Occipital lobe (tissue), 2 donors: ENCODE measurements around the gene COL4A3. TPM values are rescaled to one million over a fixed set of nuclear protein-coding genes. Genes with fewer than 3 reads are reported as not detected.

Experiments used
- DNase-seq: peaks from one replicate; lab custom pipeline; 2025; lab: John Stamatoyannopoulos, UW
- total RNA-seq: library from RNA; depleted of rRNA; stranded (reverse); fragments of >200 nt; gene quantifications from one replicate; pipeline ENCODE4 v1.2.3, GENCODE V29; 2014

COL4A3 gene
- total RNA-seq, 1 donor from 2014 or later, result 0.16 TPM

DNA sequence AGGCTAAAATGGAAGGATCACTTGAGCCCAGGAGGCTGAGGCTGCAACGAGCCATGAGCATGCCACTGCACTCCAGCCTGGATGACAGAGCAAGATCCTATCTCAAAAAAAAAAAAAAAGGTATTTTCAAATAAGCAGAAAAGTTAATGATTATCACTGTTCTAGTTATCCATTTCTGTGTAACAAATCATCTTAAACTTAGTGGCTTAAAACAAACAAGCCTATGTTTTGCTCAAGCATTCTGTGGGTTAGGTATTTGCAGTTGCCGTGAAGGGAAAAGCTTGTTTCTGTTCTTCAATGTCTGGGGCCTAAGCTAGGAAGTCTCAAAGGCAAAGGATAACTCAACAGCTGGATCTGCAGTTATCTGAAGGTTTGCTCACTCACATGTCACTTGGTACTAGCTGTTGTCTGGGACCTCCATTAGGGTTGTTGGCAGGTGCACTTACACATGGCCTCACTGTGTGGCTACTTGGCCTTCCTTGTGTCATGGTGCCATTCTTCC lies 174.7 kb downstream of the COL4A3 start:
- no peak for DNase-seq

DNA sequence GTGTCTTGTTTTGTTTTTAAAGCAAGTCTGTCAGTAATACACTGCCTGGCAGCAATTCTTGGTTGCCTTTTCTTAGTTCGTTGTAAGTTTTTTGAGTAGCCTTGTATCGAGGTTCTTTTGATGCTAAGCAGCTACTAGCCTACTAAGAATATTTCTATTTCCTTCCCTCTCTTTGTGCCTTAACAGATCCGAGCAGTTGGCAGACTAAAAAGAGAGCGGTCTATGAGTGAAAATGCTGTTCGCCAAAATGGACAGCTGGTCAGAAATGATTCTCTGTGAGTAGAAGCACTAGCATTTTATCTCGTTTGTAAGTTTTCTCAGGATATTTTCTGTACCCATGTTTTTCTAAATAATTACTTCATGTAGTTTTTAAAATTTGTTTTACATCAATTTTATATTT lies 175.7 kb downstream of the COL4A3 start:
- no peak for DNase-seq

DNA sequence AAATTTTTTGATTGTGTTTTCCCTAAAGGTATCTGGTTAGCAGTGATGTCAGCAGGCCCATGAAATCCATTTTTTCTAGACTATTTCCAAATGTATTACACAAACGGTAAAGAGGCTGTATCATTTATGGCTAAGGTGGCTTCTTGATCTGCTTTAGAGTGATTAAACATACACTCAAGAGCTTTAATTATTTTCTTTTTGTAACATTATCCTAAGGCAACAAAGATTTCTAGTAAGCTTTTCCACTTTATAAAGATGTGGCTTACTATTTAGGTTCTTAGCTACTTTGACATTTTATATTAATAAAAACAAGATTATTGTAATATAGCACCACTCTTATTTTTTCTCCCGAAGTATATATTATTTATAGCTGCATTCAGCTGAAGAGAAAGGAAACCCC lies 177.1 kb downstream of the COL4A3 start:
- DNase-seq, result no peak

DNA sequence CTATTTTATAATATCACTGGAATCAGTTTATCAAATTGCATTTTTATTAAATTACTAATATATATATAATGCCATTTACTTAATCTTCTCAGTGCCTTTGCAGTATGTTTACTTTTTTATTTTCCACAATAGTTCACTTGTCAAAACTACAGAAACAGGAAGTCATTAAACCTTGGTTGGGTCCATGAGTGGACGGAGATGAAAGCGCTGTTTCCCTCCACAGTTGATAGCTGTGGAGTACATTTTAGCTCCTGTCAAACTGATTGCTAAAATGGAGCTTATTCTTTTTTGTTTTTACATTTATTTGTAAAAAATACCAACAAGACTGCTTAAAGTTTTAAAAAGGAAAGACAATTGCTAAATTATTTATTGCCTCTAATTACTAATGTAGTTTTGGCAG lies 179.8 kb downstream of the COL4A3 start:
- no peak for DNase-seq

DNA sequence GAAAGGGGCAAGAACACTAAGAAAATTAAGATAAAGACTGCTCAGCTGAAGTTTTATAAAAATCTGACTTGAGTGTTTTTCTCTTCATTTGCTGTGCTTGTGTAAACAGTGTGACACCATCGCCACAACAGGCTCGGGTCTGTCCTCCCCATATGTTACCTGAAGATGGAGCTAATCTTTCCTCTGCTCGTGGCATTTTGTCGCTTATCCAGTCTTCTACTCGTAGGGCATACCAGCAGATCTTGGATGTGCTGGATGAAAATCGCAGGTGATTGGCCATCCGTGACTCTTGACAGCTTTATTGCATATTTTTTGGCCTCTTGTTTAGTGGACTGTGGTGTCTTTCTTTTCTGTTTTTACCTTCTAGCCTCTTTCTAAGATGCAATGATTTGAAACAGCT lies 182.7 kb downstream of the COL4A3 start:
- DNase-seq, result no peak

DNA sequence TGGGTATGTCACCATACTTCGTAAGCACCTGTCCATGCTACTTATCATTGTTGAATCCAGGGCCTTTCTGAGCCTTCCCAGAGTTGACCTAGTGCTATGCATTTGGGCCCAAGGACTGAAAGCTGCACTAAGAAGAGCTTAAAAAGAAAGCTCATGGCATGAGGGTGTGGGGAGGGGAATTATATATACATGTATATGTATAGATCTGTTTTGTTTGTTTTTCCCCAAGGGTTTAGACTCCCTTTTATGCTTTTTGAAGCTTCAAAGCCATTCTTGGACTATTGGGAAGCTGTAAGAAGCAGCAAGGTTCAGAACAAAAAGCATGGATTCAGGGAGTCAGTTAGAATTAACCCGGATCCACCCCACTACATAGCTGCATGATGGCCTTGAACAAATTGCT lies 183.9 kb downstream of the COL4A3 start:
- DNase-seq, result no peak

DNA sequence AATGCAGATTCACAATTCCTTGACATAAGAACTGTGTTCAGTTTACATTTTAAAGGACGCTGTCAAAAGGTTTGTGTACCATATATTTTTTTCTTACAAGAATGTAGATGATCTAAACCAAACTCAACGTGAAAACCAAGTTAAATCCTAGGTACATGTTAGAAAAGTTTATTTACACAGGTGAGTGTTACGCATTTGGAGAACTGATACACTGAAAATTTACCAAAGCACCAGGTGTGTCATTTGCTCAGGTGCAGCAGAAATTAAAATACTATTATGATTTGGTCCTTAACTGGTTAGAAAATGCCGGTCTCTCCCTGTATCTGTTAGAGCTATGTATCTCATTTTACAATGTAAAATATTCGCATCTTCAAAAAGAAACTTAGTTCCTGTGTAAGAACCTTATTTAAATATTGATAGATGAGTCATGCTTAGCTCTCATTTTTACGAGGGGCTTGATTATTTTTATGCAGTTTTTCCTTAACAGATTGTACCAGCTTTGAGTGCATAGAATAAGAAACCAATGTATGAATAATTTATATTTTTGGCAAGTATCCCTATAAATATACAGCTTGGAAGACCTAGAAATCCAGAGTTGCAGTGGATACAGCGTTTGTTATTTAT lies 185.7 kb downstream of the COL4A3 start:
- DNase-seq, result no peak

DNA sequence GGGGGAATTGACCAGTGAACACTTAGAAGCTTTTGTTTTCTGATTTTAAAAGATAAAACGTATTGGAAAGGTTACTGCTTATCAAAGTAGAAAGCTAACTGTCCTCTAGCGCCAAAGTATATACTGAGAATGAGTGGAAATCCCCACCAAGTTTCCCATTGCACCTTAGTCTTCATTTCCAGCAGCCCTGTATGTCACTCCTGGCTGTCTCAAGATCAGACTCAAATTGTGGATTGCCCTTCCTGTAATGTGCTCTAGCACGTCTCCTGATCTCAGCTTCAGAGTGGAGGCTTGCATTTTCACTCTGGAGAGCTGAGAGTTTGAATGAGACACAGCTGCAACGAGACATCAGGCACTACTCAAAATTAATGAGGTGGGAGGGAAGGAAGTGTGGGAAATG lies 187.2 kb downstream of the COL4A3 start:
- no peak for DNase-seq

DNA sequence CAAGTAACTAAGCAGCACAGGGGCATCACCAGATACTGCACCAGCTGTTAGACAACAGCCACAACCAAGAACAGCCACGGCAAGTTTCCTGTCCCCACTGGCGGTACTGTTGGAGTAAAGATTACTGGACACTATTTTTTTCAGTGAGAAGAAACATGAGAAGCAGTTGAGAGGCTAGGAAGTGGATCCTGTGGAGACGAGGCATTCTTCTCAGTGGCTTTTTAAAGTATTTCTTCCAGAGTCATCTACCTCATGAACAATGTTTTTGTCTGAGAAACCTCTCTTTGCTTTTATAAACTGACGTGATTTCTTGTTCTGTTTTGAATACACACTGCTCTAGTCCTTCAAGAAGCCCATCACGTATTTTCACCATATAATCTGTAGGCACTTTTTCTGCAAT lies 195.9 kb downstream of the COL4A3 start:
- no peak for DNase-seq

DNA sequence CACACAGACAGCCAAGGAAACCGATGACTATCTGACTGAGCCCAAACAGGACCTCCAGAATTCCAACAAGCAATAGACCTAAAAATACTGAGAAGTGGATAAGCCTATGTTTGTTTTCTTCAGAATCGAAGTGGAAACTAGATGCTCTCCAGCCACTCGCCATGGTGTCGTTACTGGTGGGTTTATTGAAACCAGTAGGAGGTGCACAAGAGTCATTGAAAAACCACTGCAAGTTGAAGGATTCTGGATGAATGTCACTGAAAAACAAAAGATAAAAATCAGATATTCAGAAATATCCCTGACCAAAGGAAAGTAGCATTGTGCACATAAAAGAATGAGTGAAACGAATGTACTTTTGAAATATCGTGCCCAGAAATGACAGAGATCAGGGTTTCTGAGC lies 199.3 kb downstream of the COL4A3 start:
- DNase-seq, result no peak

Other genes starting within 250 kb of the COL4A3 start
- 0.78 TPM for gene COL4A4, start 419 bp upstream of the COL4A3 start, total RNA-seq
- gene MFF, start 160.6 kb downstream of the COL4A3 start, total RNA-seq, result 127 TPM
- gene TM4SF20, start 214.7 kb downstream of the COL4A3 start, total RNA-seq, result not detected
- gene SCYGR1, start 223.3 kb downstream of the COL4A3 start, total RNA-seq, result not detected